Medulla oblongata (tissue), 1 donor: ENCODE data around the gene PHLDA1.
A peak's percentile ranks its signal among the peaks of the same experiment; 100 is the strongest.

Source experiments
- DNase-seq: peaks from one replicate; pipeline ENCODE4 v3.0.0-alpha.2; 2015; ENCODE audit errors: extremely low spot score

The PHLDA1 gene

DNA sequence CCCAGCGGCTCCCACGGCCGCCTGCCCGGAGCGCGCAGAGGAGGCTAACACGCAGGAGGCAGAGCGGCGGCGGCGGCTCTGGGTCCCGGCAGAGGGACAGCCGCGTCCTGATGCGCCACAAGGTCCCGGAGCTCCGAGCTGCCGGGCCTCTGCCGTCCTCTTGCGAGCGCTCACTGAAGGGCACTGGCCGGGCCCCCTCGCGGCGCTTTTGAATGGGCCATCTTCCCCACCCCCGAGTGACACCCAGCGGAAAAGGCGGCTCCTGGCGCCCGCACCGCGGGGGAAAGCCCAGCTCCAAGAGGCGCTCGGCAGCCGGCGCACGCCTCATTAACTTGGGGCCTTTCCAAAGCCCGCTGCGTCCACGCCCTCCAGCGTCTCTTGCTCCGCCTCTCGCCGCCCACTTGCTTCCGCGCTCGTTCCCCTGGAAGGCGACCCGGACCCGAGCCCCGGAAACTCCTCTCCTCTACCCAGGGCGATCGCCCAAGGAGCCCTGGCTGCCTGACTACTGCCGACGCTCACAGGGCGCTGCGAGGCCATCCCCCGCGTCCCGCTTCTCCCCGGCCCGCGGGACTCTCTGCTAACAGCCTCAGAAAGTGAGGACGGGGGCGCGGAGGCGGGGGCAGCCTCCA is at the start of gene PHLDA1:
Gene PHLDA1 (minus strand): TSS at position 363 of the 629 bp plus-strand sequence.
- peak; percentile 95 for DNase-seq

- DNase-seq, result no peak
These were observed 49.3 kb upstream of the PHLDA1 start for GRCh38 chr12:76080729-76081415.

DNA sequence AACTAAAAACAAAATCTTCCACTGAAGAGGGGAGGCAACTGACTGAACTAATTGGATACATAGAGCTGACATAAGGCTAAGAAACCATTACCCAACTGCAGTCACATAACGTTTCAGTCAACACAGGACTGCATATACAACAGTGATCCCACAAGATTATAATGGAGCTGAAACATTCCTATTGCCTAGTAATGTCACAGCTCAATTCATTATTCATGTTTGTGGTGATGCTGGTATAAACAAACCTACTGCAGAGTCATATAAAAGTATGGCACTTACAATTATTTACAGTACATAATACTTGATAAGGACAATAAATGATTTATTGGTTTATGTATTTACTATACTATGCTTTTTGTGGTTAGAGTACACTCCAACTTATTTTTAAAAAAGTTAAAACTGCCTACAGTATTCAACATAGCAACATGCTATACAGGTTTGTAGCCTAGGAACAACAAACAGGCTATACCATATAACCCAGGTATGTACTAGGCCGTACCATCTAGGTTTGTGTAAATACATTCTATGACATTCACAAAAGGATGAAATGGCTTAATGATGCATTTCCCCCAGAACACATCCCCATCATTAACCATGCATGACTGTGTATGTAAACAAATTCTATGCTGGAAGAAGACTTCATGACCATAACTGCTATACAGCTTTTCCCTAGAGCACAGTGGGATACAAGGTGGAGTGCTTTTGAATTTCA is 48.6 kb upstream of the PHLDA1 start:
- DNase-seq, result no peak

GRCh38 chr12:76078748-76079147 is 47.2 kb upstream of the PHLDA1 start:
- DNase-seq, result no peak

- no peak for DNase-seq
These were observed 43.9 kb upstream of the PHLDA1 start for GRCh38 chr12:76075448-76075847.

GRCh38 chr12:76074701-76075336 is 43.2 kb upstream of the PHLDA1 start:
- no peak for DNase-seq

GRCh38 chr12:76073561-76073960 is 42.0 kb upstream of the PHLDA1 start:
- DNase-seq, result no peak

GRCh38 chr12:76072568-76072967 is 41.0 kb upstream of the PHLDA1 start:
- DNase-seq, result no peak

DNA sequence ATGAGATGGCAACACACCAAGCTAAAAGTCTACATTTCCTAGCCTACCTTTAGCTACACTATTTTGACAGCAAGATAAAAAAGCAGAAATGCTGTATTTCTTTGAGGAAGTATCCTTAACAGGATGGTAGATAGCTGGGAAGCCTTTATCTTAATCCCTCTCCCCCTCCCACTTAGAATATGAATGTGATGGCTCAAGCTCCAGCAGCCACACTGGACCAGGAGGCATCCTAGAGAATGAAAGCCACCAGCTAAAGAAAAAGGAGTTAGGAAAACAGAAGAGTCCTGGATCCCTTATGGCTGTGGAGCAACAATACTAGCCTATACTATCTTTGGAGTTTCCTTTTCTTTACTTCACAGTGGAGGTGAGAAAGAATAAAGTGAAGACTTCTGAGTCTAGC is 37.8 kb upstream of the PHLDA1 start:
- DNase-seq, result no peak

- DNase-seq, result no peak
These were observed 34.3 kb upstream of the PHLDA1 start for GRCh38 chr12:76065917-76066316.

DNA sequence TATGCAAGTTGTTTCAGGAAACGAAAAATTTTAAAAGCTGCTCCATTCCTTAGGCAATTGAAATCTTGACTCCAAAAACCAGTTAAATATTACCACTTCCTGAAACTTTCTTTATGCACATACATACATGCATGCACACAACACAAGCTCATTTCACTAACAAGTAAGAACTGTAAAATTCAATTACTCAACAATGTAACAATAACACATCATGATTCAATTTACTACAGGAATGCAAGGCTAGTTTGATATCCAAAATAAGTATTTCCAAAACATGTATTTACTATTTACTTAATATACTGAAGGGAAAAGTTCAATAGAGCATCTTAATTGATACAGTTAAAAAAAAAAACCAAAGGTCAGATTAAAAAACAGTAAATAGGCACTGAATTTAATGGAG is 33.3 kb upstream of the PHLDA1 start:
- DNase-seq, result no peak

GRCh38 chr12:76060111-76060510 is 28.5 kb upstream of the PHLDA1 start:
- no peak for DNase-seq

GRCh38 chr12:76057326-76057725 is 25.8 kb upstream of the PHLDA1 start:
- no peak for DNase-seq

- DNase-seq, result no peak
These were observed 23.8 kb upstream of the PHLDA1 start for GRCh38 chr12:76055393-76055792.

DNA sequence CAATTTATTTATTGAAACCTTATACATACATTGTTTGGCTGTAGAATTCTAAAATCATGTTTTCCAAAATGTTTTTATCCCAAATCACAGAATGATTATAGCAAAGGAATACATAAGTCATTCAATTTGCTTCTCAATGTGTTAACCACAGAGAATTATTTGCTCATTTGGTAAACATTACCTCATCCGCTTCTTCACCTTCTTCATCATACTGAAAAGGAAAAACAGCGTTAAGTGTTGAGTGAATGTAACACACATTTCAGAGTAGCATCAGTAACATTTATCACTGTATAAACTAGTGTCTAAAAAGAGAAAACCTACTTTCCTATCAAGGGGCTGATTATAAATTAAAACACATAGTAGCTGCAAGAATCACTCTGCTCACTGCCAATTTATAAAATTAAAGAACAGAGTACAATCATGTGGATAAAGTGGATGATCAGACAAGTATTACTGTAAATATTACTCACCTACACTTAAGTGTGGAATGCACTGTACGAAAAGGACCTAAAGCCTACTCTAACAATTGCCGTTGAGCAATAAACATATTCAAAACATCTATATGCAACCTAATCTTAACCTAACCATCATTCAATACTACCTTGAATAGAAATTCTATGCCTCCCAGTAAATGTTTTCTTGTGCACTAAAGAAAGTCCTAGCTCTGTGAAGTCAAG is 18.1 kb upstream of the PHLDA1 start:
- DNase-seq, result no peak

GRCh38 chr12:76047742-76048141 is 16.2 kb upstream of the PHLDA1 start:
- DNase-seq, result no peak

DNA sequence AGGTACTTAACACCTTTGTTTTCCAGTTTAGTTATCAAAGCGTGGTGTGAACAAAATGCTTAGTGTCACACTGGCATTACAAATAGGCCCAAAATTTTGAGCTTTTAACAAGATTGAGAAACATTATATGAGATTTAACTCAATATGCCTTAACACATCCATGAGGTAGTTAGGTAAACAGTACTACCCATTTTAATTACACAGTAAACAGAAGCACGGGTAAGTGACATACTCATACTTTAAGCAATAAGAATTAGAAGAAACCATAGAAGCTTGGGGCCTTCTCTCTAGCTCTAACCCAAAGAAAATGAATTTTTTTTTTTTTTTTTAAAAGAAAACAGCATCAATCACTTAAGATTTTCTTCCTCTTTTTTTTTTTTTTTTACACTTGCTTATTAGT is 15.5 kb upstream of the PHLDA1 start:
- no peak for DNase-seq

- DNase-seq, result no peak
These were observed 11.8 kb upstream of the PHLDA1 start for GRCh38 chr12:76043377-76043776.

GRCh38 chr12:76042147-76042546 is 10.6 kb upstream of the PHLDA1 start:
- no peak for DNase-seq

DNA sequence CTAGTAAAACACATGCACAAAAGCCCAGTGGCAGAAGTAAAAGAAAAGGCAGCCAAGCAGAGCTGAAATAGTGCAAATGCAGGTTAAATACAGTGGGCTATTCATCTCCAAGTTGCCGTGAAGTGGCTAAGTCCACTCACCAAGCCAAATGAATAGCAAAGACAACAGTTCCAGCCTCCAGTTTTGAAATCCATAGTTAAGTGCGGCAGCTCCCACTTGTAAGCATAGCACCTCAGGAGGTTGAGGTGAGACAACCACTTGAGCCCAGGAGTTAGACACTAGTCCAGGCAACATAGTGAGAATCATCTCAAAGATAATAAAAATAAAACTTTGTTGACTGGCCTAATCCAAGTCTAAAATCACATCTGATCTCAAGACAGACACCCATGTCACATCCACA is 9.8 kb upstream of the PHLDA1 start:
- no peak for DNase-seq

DNA sequence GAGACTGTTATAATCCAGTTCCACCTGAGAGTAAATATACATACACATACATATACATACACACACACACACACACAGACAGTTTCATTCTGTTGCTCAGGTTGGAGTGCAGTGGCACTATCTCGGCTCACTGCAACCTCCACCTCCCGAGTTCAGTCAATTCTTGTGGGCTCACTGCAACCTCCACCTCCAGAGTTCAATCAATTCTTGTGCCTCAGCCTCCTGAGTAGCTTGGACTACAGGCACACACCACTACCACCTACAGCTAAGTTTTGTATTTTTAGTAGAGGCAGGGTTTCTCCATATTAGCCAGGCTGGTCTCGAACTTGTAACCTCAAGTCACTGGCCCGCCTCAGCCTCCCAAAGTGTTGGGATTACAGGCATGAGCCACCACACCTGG is 8.9 kb upstream of the PHLDA1 start:
- DNase-seq, result no peak

GRCh38 chr12:76038176-76038575 is 6.6 kb upstream of the PHLDA1 start:
- no peak for DNase-seq
